Psoas muscle (tissue), 8 donors: ENCODE measurements around the gene ANO3. TPM values are rescaled to one million over a fixed set of nuclear protein-coding genes. Genes with fewer than 3 reads are reported as not detected.

ENCODE experiments used
- ATAC-seq, 4 donors: fragments of 200-7000 bp; cut with Tn5 transposase; one replicate each; pipeline ENCODE4 v1.9.1; 2020; ENCODE audit warnings: moderate library complexity in 3 of 4, mild to moderate bottlenecking in 2 of 4
- DNase-seq, 2 donors: peaks; one replicate each; pipeline ENCODE4 v3.0.0-alpha.2; 2020
- H3K27ac ChIP-seq: fragments of 200-600 bp; one replicate; pipeline ENCODE4 v1.8.0; 2022
- H3K27me3 ChIP-seq, 3 donors: fragments of 200-600 bp in 1 of 3; one replicate each; pipeline versions ENCODE4 v1.6.1 to v1.8.0; 2013 to 2022; ENCODE audit warnings: low read length in 2 of 3, mild to moderate bottlenecking in 2 of 3, moderate library complexity in 1 of 3; ENCODE audit not compliant: insufficient read depth in 3 of 3
- H3K36me3 ChIP-seq, 2 donors: fragments of 200-600 bp in 1 of 2; one replicate each; pipeline versions ENCODE4 v1.6.1 to v1.8.0; 2013 to 2022; ENCODE audit warnings: low read depth in 1 of 2, mild to moderate bottlenecking in 1 of 2, moderate library complexity in 1 of 2; ENCODE audit not compliant: insufficient read depth in 1 of 2
- H3K4me1 ChIP-seq: fragments of 200-600 bp; one replicate; pipeline ENCODE4 v1.8.0; 2022
- H3K4me3 ChIP-seq: fragments of 200-600 bp; one replicate; pipeline ENCODE4 v1.8.0; 2022; ENCODE audit warnings: mild to moderate bottlenecking
- H3K9me3 ChIP-seq: fragments of 200-600 bp; one replicate; pipeline ENCODE4 v1.8.0; 2022
- CTCF ChIP-seq: fragments of 200-600 bp; IDR thresholded peaks from one replicate; pipeline ENCODE4 v1.8.0; 2022; ENCODE audit warnings: antibody characterized with exemption
- WGBS, 3 donors: extraction: QIAGEN DNeasy Blood & Tissue Kit; methylation state at CpG; one replicate each; pipeline versions ENCODE4 v1.1.6 to v1.1.7; 2013; 5-methylcytosine and 5-hydroxymethylcytosine counted together
- intact Hi-C, 2 donors: fragments of 100-400 bp; cut with DNase I; formaldehyde crosslinking; loops; one replicate each; pipeline versions ENCODE4 v1.11.0 to v1.14.2; 2022
- polyA plus RNA-seq, 3 donors: library from polyadenylated mRNA; stranded (reverse); fragments of 200-250 nt; gene quantifications; one replicate each; pipeline ENCODE4 v1.2.3, GENCODE V29; 2013
- total RNA-seq, 4 donors: library from RNA; stranded (reverse); fragmentation: NEBNext Ultra II Directional in 2 of 4; extraction: Animal tissue kit (Norgen Biotek cat#: 25700) in 2 of 4; gene quantifications; one replicate each; pipeline versions ENCODE4 v1.2.1 to v1.2.4, GENCODE V29; 2021 to 2023
- donor health status: healthy with polysubstance abuse.
- donor health status: DM: no; HTN: no; CAD: no; lungs with moderate emphysema.
- donor health status: Bipolar disorder and iron deficiency.
- donor health status: healthy.
- donor health status: DM: yes; HTN: yes; CAD: no.
- donor health status: DM: no; HTN: no; CAD: no.
- donor health status: DM: no; HTN: no; CAD: no.
- donor health status: DM: yes; HTN: yes; CAD: no.

The ANO3 gene
- total and polyA plus RNA-seq, 7 donors: 0.01 TPM; not detected in 6

GRCh38 chr11:26557666-26558065 lies 225.7 kb downstream of the ANO3 start:
- Histone ChIP-seq H3K36me3 (no peaks in the 10 kb centered on the region), H3K4me3 (no peak overlapping the region), H3K9me3 (no peaks in the 10 kb centered on the region), H3K27ac (no peak overlapping the region), H3K4me1 (no peaks in the 10 kb centered on the region), H3K27me3 (no peaks in the 10 kb centered on the region)
- WGBS, 3 donors: 43 to 60% (median 46%) methylated on average over 3 of the region's 3 CpGs
- DNase-seq (no peak), ATAC-seq (no peak)
- intact Hi-C loops: no loop called here
- no peak for TF ChIP-seq CTCF

DNA sequence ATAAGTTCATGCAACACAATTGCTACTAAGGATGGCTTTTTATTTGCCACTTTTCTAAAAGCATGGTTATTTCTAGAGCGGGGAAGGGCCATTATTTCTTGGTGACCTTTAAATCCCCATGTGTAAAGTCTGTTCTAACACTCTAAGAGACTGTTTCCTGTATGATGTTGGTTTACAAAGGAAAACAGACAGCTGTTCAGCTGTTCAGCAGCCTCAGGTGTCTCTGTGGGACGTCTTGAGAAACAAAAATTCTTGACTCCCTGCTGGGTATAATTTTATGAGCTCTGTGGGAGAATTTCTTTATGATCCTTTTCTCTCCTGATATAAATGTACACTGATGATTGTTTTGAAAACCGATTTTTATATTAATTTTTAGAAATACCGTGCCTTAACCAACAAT lies 226.3 kb downstream of the ANO3 start:
- Histone ChIP-seq H3K4me3 (no peak overlapping the region), H3K36me3 (no peaks in the 10 kb centered on the region), H3K27me3 (no peaks in the 10 kb centered on the region), H3K4me1 (no peaks in the 10 kb centered on the region), H3K27ac (no peak overlapping the region), H3K9me3 (no peaks in the 10 kb centered on the region)
- no peak for TF ChIP-seq CTCF
- no peak for DNase-seq
- intact Hi-C loops: no loop called here
- WGBS, 3 donors: 34 to 58% (median 45%) methylated on average over 4 of the region's 4 CpGs
- no peak for ATAC-seq

GRCh38 chr11:26569646-26570045 lies 237.7 kb downstream of the ANO3 start:
- intact Hi-C loops: no loop called here
- ATAC-seq (no peak), DNase-seq (no peak)
- H3K36me3 ChIP-seq: no peaks in the 10 kb centered on the region
- H3K27ac ChIP-seq: no peak overlapping the region
- H3K4me1 ChIP-seq: no peaks in the 10 kb centered on the region
- no peaks in the 10 kb centered on the region for H3K27me3 ChIP-seq
- WGBS, 3 donors: 56 to 65% (median 62%) methylated on average over 2 of the region's 2 CpGs
- no peak overlapping the region for H3K4me3 ChIP-seq
- no peaks in the 10 kb centered on the region for H3K9me3 ChIP-seq
- TF ChIP-seq CTCF: no peak

GRCh38 chr11:26571861-26572654 lies 240.1 kb downstream of the ANO3 start, which contains the start of gene MUC15:
Gene MUC15, minus strand, starts transcription at chr11:26572263. Its CDS starts 5,169 bp downstream, at chr11:26567094.
- no peak for ATAC-seq
- intact Hi-C loops: no loop called here
- no peak within 1 kb of the TSS for H3K27ac ChIP-seq

More at GRCh38 chr11:26571861-26572654, 240.1 kb downstream of the ANO3 start, which contains the start of gene MUC15:
- DNase-seq: no peak
- H3K4me3 ChIP-seq: no peak within 1 kb of the TSS
- no peaks in the 10 kb centered on the region for H3K36me3 ChIP-seq
- no peaks in the 10 kb centered on the region for H3K9me3 ChIP-seq
- TF ChIP-seq CTCF: no peak
- 72 to 77% (median 72%) methylated on average over 12 of the region's 12 CpGs for WGBS, 3 donors
- no peaks in the 10 kb centered on the region for H3K27me3 ChIP-seq
- H3K4me1 ChIP-seq: no peaks in the 10 kb centered on the region
